Mononuclear cell (primary cell): ENCODE data around the gene OSBPL6. TPM values are rescaled to one million over a fixed set of nuclear protein-coding genes. Genes with fewer than 3 reads are reported as not detected.
"Not testable (repeated sequence)": the region's sequence is repeated elsewhere in the genome, so short reads cannot be mapped to it uniquely, and the experiment has no call there.

Experiments used
- H3K27me3 ChIP-seq: 2 replicates; pipeline ENCODE4 v1.6.0; 2011; ENCODE audit warnings: low read length, control low read depth; ENCODE audit not compliant: insufficient read depth
- H3K4me1 ChIP-seq: 2 replicates; pipeline ENCODE4 v1.5.1; 2011; ENCODE audit warnings: mild to moderate bottlenecking, low read length, control low read depth; ENCODE audit not compliant: insufficient read depth
- H3K4me3 ChIP-seq: 2 replicates; pipeline ENCODE4 v1.5.1; 2011; ENCODE audit warnings: mild to moderate bottlenecking, low read length, moderate library complexity
- H3K9me3 ChIP-seq: 2 replicates; pipeline ENCODE4 v1.5.1; 2011; ENCODE audit warnings: low read depth, mild to moderate bottlenecking, control low read depth, low read length
- total RNA-seq: library from RNA; depleted of rRNA; stranded (reverse); fragments of >200 nt; gene quantifications from one replicate; pipeline ENCODE4 v1.2.3, GENCODE V29; 2012

Gene OSBPL6
- total RNA-seq = 0.21 TPM

DNA sequence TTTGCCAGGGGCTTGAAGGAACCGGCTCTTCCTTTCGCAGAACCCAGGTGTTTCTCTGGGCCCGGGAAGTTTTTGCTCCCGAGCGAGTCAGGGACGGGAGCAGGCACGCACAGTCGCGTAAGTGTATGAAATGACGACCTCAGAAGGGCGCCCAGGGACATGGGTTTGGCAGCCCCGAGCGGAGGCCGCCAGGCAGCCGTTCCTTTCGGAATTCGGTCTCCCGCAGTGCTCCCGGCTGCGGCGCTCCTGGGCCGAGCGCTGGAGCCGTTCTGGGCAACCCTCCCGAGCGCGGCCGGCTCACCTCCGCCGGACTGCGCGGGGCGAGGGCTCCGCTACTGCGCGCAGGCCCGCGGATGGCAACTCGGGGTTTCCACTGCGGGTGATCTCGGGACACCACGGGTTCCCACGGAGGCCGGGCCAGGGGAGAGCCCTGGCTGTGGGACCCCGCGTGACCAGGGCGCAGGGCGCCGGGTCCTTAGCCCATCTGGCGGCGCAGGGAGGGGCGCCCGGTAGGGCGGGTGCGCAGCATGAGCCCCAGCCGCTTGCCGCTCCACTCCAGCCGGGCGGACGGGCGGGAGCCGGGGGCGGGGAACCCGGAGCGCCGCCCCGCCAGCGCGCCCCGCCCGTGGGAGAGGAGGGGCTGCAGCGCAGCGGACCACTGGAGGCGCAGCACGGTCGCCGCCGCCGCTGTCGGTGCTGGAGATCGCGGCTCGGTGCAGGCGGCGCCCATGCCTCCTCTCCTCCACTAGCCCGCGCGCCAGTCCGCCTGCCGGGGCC is at the start of gene OSBPL6:
TSS of gene OSBPL6 (plus strand) at position 690 of the 777 bp plus-strand sequence. CDS start 111,673 bp downstream, outside the sequence.
- H3K27me3 ChIP-seq = peaks cover 68% of the 10 kb centered on the region
- peaks cover 17% of the 10 kb centered on the region for H3K4me1 ChIP-seq
- H3K4me3 ChIP-seq = peak within 1 kb of the TSS; percentile 24
- H3K9me3 ChIP-seq = no peaks in the 10 kb centered on the region

GRCh38 chr2:178152033-178152432 is 42.3 kb upstream of the OSBPL6 start:
- Histone ChIP-seq H3K9me3 (no peaks in the 10 kb centered on the region), H3K27me3 (peaks cover 4% of the 10 kb centered on the region), H3K4me1 (no peaks in the 10 kb centered on the region), H3K4me3 (no peak overlapping the region)

- Histone ChIP-seq H3K9me3 (no peaks in the 10 kb centered on the region), H3K4me3 (no peak overlapping the region), H3K27me3 (peaks cover 2% of the 10 kb centered on the region), H3K4me1 (no peaks in the 10 kb centered on the region)
These were observed 41.8 kb upstream of the OSBPL6 start for GRCh38 chr2:178152542-178152941.

GRCh38 chr2:178152977-178153376 is 41.3 kb upstream of the OSBPL6 start:
- no peaks in the 10 kb centered on the region for H3K9me3 ChIP-seq
- peaks cover 2% of the 10 kb centered on the region for H3K27me3 ChIP-seq
- H3K4me1 ChIP-seq = no peaks in the 10 kb centered on the region
- H3K4me3 ChIP-seq = no peak overlapping the region

DNA sequence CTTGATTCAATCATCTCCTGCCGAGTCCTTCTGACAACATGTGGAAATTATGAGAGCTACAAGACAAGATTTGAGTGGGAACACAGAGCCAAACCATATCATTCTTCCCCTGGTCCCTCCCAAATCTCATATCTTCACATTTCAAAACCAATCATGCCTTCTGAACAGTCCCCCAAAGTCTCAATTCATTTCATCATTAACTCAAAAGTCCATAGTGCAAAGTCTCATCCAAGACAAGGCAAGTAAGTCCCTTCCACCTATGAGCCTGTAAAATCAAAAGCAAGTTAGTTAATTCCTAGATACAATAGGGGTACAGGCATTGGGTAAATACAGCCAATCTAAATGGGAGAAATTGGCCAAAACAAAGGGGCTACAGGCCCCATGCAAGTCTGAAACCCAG is 40.4 kb upstream of the OSBPL6 start:
- not testable (repeated sequence) for H3K4me1 ChIP-seq, H3K4me3 ChIP-seq, H3K9me3 ChIP-seq, H3K27me3 ChIP-seq

DNA sequence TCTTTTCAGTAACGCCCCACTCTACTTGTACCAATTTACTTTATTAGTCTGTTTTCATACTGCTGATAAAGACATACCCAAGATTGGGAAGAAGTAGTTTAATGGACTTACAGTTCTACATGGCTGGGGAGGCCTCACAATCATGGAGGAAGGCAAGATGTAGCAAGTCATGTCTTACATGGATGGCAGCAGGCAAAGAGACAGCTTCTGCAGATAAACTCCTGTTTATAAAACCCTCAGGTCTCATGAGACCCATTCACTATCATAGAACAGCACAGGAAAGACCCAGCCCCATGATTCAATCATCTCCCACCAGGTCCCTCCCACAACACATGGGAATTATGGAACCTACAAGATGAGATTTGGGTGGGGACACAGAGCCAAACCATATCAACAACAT is 38.8 kb upstream of the OSBPL6 start:
- Histone ChIP-seq H3K27me3 (no peaks in the 10 kb centered on the region), H3K4me3 (no peak overlapping the region)

GRCh38 chr2:178157574-178157973 is 36.7 kb upstream of the OSBPL6 start:
- H3K4me3 ChIP-seq = no peak overlapping the region
- H3K27me3 ChIP-seq = no peaks in the 10 kb centered on the region
- H3K9me3 ChIP-seq = no peaks in the 10 kb centered on the region
- no peaks in the 10 kb centered on the region for H3K4me1 ChIP-seq

More for the DNA sequence above, 38.8 kb upstream of the OSBPL6 start:
- Histone ChIP-seq H3K9me3 (no peaks in the 10 kb centered on the region), H3K4me1 (no peaks in the 10 kb centered on the region)

DNA sequence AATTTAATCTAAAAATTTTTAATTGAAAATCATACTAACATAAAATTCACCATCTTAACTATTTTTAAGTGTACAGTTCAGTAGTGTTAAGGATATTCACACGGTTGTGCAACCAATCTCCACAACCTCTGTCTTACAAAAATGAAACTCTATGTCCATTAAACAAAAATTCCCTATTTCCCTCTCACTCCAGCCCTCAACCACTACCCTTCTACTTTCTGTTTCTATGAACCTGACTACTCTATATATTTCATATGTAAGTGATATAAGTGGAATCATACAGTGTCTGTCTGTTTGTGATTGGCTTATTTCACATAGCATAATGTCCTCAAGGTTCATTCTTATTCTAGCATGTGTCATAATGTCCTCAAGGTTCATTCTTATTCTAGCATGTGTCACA is 34.3 kb upstream of the OSBPL6 start:
- Histone ChIP-seq H3K9me3 (no peaks in the 10 kb centered on the region), H3K4me3 (no peak overlapping the region), H3K4me1 (no peaks in the 10 kb centered on the region)

DNA sequence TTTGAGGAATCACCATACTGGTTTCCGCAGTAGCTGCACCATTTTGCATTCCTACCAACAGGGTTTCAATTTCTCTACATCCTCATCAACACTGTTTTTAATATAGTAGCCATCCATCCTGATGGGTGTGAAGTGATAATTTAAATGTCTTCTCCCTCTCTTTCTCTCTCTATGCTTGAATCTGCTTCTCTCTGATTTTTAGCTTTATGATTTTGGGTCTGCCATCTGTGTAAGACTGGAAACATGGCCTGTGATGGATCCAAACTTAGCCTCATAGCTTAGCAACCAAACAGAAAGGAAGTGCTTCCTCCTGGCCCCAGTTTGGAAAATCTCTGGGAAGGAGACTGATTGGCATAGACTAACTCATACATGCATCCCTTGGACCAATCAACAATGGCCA is 33.7 kb upstream of the OSBPL6 start:
- Histone ChIP-seq H3K4me1 (no peaks in the 10 kb centered on the region), H3K9me3 (no peaks in the 10 kb centered on the region), H3K27me3 (no peaks in the 10 kb centered on the region), H3K4me3 (no peak overlapping the region)

More for the DNA sequence above, 34.3 kb upstream of the OSBPL6 start:
- no peaks in the 10 kb centered on the region for H3K27me3 ChIP-seq

DNA sequence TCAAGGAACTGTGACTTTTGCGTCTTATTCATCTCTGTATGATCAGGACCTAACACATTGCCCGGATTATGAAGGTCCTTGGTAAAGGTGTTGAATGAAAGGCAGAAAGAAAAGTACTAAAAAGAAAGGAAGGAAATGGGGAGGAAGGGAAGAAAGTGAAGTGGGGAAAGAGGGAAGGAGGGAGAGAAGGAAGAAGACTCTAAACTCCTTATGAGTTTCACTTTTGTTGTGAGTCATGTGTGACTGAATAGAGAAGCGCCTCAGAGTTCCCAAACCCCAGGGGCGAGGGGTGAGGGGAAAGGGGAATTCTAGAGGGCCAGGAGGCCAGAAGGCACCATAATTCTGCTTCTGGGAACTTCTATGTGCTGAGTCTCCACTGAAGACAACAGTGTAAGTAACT is 30.9 kb upstream of the OSBPL6 start:
- Histone ChIP-seq H3K9me3 (no peaks in the 10 kb centered on the region), H3K27me3 (no peaks in the 10 kb centered on the region)

DNA sequence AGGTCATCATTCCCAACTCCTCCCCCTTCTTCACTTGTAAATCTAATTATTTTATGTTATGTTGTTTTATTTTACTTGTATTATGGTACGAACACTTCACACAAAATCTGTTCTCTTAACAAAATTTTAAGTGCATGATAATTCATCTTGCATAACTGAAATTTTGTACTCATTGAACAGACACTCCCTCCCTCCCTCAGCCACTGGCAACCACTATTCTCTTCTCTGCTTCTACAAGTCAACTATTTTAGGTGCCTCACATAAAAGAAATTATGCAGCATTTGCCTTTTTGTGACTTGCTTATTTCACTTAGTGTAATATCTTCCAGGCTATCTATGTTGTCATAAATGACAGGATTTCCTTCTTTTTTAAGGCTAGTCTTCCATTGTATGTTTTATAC is 30.4 kb upstream of the OSBPL6 start:
- no peak overlapping the region for H3K4me3 ChIP-seq
- no peaks in the 10 kb centered on the region for H3K9me3 ChIP-seq
- H3K27me3 ChIP-seq = no peaks in the 10 kb centered on the region
- H3K4me1 ChIP-seq = no peaks in the 10 kb centered on the region

More for the DNA sequence above, 30.9 kb upstream of the OSBPL6 start:
- Histone ChIP-seq H3K4me1 (no peaks in the 10 kb centered on the region), H3K4me3 (no peak overlapping the region)

GRCh38 chr2:178173657-178174056 is 20.7 kb upstream of the OSBPL6 start:
- H3K4me3 ChIP-seq = no peak overlapping the region
- no peaks in the 10 kb centered on the region for H3K4me1 ChIP-seq
- peaks cover 8% of the 10 kb centered on the region for H3K27me3 ChIP-seq
- H3K9me3 ChIP-seq = no peaks in the 10 kb centered on the region

DNA sequence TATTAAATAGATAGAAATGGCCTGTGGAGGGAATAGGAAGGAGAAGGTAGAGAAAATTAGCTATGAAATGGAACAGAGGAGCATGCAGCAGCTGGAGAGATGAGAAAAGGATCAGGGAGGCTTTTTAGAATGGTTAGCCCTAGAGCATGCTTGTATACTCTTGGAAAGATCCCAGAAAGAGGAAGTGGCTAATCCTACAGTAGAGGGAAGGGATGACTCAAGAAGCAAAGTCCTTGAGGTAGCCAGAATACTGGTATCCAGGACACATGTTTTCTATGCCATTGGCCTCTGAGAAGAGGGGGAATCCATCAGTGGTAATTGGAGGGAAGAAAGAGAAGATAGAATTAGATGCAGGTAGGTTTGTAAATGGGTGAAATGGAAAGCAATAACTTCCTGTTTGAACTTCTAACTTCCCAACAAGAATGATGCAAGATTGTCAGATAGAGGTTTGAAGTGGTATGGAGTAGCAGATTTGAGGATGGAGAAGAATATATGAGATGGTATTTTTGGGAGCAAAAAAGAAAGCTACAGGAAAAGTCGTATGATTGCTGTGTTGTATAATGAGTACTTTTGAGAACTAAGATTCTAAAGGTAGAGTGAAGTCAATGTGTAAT is 17.1 kb upstream of the OSBPL6 start:
- Histone ChIP-seq H3K4me3 (no peak overlapping the region), H3K27me3 (peaks cover 8% of the 10 kb centered on the region), H3K9me3 (no peaks in the 10 kb centered on the region), H3K4me1 (no peaks in the 10 kb centered on the region)

- H3K9me3 ChIP-seq, H3K4me1 ChIP-seq: not testable (repeated sequence)
These were observed 13.7 kb upstream of the OSBPL6 start for GRCh38 chr2:178180648-178181047.

DNA sequence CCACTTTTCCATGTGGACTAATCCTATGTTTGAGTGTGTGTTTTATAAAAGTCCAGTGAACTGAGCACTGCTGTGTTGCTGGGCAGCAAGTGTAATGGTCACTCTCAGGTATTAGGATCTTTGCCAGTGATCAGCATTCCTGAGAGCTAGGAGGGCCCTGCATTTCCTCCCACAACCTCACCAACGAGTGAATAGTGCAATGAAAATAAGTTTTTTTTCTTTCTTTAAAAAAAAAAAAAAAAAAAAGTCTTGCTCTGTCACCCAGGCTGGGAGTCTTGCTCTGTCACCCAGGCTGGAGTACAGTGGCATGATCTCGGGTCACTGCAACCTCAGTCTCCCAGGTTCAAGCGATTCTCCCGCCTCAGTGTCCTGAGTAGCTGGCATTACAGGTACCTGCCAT is 6.5 kb upstream of the OSBPL6 start:
- no peak overlapping the region for H3K4me3 ChIP-seq
- H3K4me1 ChIP-seq = no peaks in the 10 kb centered on the region
- H3K9me3 ChIP-seq = no peaks in the 10 kb centered on the region
- peaks cover 23% of the 10 kb centered on the region for H3K27me3 ChIP-seq

More at GRCh38 chr2:178180648-178181047, 13.7 kb upstream of the OSBPL6 start:
- H3K4me3 ChIP-seq, H3K27me3 ChIP-seq: not testable (repeated sequence)

DNA sequence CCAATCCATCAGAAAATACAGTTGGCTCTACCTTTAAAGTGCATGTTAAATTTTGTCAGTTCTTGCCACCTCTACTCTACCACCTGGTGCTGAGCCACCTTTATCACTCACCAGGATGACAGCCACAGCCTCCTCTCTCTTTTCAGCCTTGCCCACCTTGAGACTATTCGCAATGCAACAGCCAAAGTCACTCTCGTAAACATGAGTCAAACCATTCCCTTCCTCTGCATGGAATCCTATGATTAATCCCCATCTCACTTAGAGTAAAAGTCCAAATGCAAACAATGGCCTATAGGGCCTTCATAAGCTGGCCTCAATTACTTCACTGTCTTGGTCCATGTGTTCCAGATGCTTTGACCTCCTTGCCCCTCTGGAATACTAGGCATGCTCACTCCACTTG is 5.8 kb upstream of the OSBPL6 start:
- Histone ChIP-seq H3K4me1 (peaks cover under 1% of the 10 kb centered on the region), H3K27me3 (peaks cover 29% of the 10 kb centered on the region), H3K9me3 (no peaks in the 10 kb centered on the region), H3K4me3 (no peak overlapping the region)
